Activated CD8-positive, alpha-beta memory T cell treated with anti-CD3 and anti-CD28 coated beads for 4 hours (primary cell): ENCODE results near the gene ARHGAP31.

Experiments
- DNase-seq, 2 donors: peaks; one replicate each; pipeline ENCODE4 v3.0.0-alpha.2; 2020; ENCODE audit warnings: low read depth in 2 of 2

ARHGAP31 gene

GRCh38 chr3:119395923-119396358, 101.8 kb downstream of the ARHGAP31 start:
- DNase-seq: no peak

- DNase-seq: no peak
These were observed 102.7 kb downstream of the ARHGAP31 start for GRCh38 chr3:119396870-119397269.

GRCh38 chr3:119400466-119400865, 106.3 kb downstream of the ARHGAP31 start:
- no peak for DNase-seq

GRCh38 chr3:119401069-119401468, 106.9 kb downstream of the ARHGAP31 start:
- DNase-seq: no peak

- no peak for DNase-seq
These were observed 107.6 kb downstream of the ARHGAP31 start for GRCh38 chr3:119401503-119402440.

GRCh38 chr3:119402791-119403190, 108.6 kb downstream of the ARHGAP31 start:
- DNase-seq: no peak

GRCh38 chr3:119403201-119403600, 109.0 kb downstream of the ARHGAP31 start:
- no peak for DNase-seq

GRCh38 chr3:119405315-119405714, 111.1 kb downstream of the ARHGAP31 start:
- no peak for DNase-seq

- DNase-seq: no peak
These were observed 114.2 kb downstream of the ARHGAP31 start for GRCh38 chr3:119408243-119408950.

GRCh38 chr3:119409844-119410243, 115.7 kb downstream of the ARHGAP31 start:
- no peak for DNase-seq

- DNase-seq: no peak
These were observed 119.6 kb downstream of the ARHGAP31 start for GRCh38 chr3:119413603-119414280.

- no peak for DNase-seq
These were observed 122.7 kb downstream of the ARHGAP31 start for GRCh38 chr3:119416873-119417272.

- DNase-seq: no peak
These were observed 123.8 kb downstream of the ARHGAP31 start for GRCh38 chr3:119417771-119418512.

GRCh38 chr3:119418641-119419040, 124.5 kb downstream of the ARHGAP31 start:
- no peak for DNase-seq

GRCh38 chr3:119420196-119420595, 126.0 kb downstream of the ARHGAP31 start:
- no peak for DNase-seq

- no peak for DNase-seq
These were observed 133.5 kb downstream of the ARHGAP31 start for GRCh38 chr3:119427669-119428068.

GRCh38 chr3:119428538-119428937, 134.4 kb downstream of the ARHGAP31 start:
- DNase-seq: no peak

GRCh38 chr3:119433613-119434325, 139.6 kb downstream of the ARHGAP31 start:
- DNase-seq: no peak

GRCh38 chr3:119434703-119435102, 140.5 kb downstream of the ARHGAP31 start:
- no peak for DNase-seq

- no peak for DNase-seq
These were observed 142.8 kb downstream of the ARHGAP31 start for GRCh38 chr3:119436977-119437376.
